HG03432 (cell line): ENCODE results near the gene STAG1.
"Not testable (repeated sequence)": the region's sequence is repeated elsewhere in the genome, so short reads cannot be mapped to it uniquely, and the experiment has no call there.

Experiments used
- ATAC-seq: cut with Tn5 transposase; IDR thresholded peaks from one replicate; pipeline ENCODE4 v1.9.1; 2021; ENCODE audit warnings: mild to moderate bottlenecking, moderate library complexity; ENCODE audit not compliant: unreplicated experiment

Gene STAG1

GRCh38 chr3:136752172-136752421 lies at the start of gene STAG1:
Gene STAG1, minus strand, starts transcription at chr3:136752378. Its CDS starts 121,480 bp downstream, at chr3:136630898.
- no peak for ATAC-seq

- ATAC-seq, result not testable (repeated sequence)
Observed at GRCh38 chr3:136801146-136801545, 49.0 kb upstream of the STAG1 start.

GRCh38 chr3:136792556-136793330 lies 40.6 kb upstream of the STAG1 start:
- no peak for ATAC-seq

- no peak for ATAC-seq
Observed at GRCh38 chr3:136790786-136791185, 38.6 kb upstream of the STAG1 start.

GRCh38 chr3:136789976-136790375 lies 37.8 kb upstream of the STAG1 start:
- ATAC-seq, result no peak

GRCh38 chr3:136788154-136788553 lies 36.0 kb upstream of the STAG1 start:
- no peak for ATAC-seq

- ATAC-seq, result peak; percentile 86
Observed at GRCh38 chr3:136787349-136787748, 35.2 kb upstream of the STAG1 start.

GRCh38 chr3:136783708-136784191 lies 31.6 kb upstream of the STAG1 start:
- ATAC-seq, result no peak

- no peak for ATAC-seq
Observed at GRCh38 chr3:136780741-136781140, 28.6 kb upstream of the STAG1 start.

- no peak for ATAC-seq
Observed at GRCh38 chr3:136778865-136779264, 26.7 kb upstream of the STAG1 start.

- ATAC-seq, result no peak
Observed at GRCh38 chr3:136772709-136773108, 20.5 kb upstream of the STAG1 start.

- not testable (repeated sequence) for ATAC-seq
Observed at GRCh38 chr3:136758160-136759102, 6.3 kb upstream of the STAG1 start.

- no peak for ATAC-seq
Observed at GRCh38 chr3:136755192-136755591, 3.0 kb upstream of the STAG1 start.

- ATAC-seq, result no peak
Observed at GRCh38 chr3:136753326-136753939, 1.3 kb upstream of the STAG1 start.

GRCh38 chr3:136752422-136753325 lies 496 bp upstream of the STAG1 start:
- ATAC-seq, result peak; percentile 85

GRCh38 chr3:136751316-136752171 lies 634 bp downstream of the STAG1 start:
- ATAC-seq, result peak; percentile 28

GRCh38 chr3:136750897-136751315 lies 1.3 kb downstream of the STAG1 start:
- no peak for ATAC-seq

- no peak for ATAC-seq
Observed at GRCh38 chr3:136750209-136750896, 1.8 kb downstream of the STAG1 start.

- ATAC-seq, result not testable (repeated sequence)
Observed at GRCh38 chr3:136749602-136750001, 2.6 kb downstream of the STAG1 start.
